Effector memory CD8-positive, alpha-beta T cell (primary cell): ENCODE data around the gene JKAMP.

Experiments
- ATAC-seq: fragments of 150-1000 bp; cut with Tn5 transposase; replicated peaks from 2 replicates; pipeline ENCODE4 v1.10.0; 2021; ENCODE audit warnings: mild to moderate bottlenecking, moderate library complexity
- DNase-seq, 3 experiments: peaks; one replicate each; pipeline ENCODE4 v3.0.0; 2021
- H3K27ac Mint-ChIP-seq, 2 donors: one replicate each; pipeline ENCODE4 v1.8.0; 2022; ENCODE audit warnings: mild to moderate bottlenecking in 2 of 2, mixed read lengths in 2 of 2, moderate library complexity in 2 of 2
- H3K27me3 Mint-ChIP-seq, 2 donors: one replicate each; pipeline ENCODE4 v1.8.0; 2022; ENCODE audit warnings: mixed read lengths in 2 of 2
- H3K36me3 Mint-ChIP-seq: one replicate; pipeline ENCODE4 v1.8.0; 2022; ENCODE audit warnings: mild to moderate bottlenecking, moderate library complexity, mixed read lengths; ENCODE audit not compliant: insufficient read depth
- H3K4me1 Mint-ChIP-seq, 2 donors: one replicate each; pipeline ENCODE4 v1.8.0; 2022; ENCODE audit warnings: low read depth in 2 of 2, mixed read lengths in 2 of 2
- H3K4me3 Mint-ChIP-seq, 2 donors: one replicate each; pipeline ENCODE4 v1.8.0; 2022; ENCODE audit warnings: mild to moderate bottlenecking in 2 of 2, mixed read lengths in 2 of 2, moderate library complexity in 2 of 2
- H3K9me3 Mint-ChIP-seq, 2 donors: one replicate each; pipeline ENCODE4 v1.8.0; 2022; ENCODE audit warnings: mixed read lengths in 2 of 2

Gene JKAMP

DNA sequence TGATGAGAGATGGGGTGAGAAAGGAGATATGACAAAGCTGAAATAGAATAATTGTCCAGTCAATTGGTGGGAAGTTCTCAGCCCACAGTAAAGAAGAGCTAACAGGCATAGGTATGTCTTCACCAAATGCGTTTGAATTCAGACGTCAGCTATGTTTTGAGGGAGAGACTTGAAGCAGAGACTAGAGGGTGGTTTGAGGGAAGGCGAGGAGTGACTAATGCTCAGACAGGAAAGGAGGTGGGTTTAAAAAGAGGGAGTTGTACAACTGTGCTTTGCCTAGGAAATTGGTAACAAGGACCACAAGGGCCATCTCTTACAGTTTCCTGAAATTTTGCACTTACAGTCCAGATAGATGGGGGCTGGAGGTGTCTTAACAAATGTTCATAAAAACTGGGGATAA, 6.4 kb downstream of the JKAMP start:
- peaks cover 20% of the 10 kb centered on the region for H3K36me3 Mint-ChIP-seq
- DNase-seq (no peak), ATAC-seq (no peak)
- H3K9me3 Mint-ChIP-seq: no peaks in the 10 kb centered on the region
- H3K4me3 Mint-ChIP-seq: no peak overlapping the region
- H3K4me1 Mint-ChIP-seq: peaks cover 14 to 48% of the 10 kb centered on the region in 2 donors
- H3K27me3 Mint-ChIP-seq: no peaks in the 10 kb centered on the region
- H3K27ac Mint-ChIP-seq: peak overlapping the region in 1 of 2 donors; percentile 12

- H3K4me1 Mint-ChIP-seq: peaks cover 17 to 55% of the 10 kb centered on the region in 2 donors
- peaks cover 25% of the 10 kb centered on the region for H3K36me3 Mint-ChIP-seq
- no peak overlapping the region for H3K4me3 Mint-ChIP-seq
- no peak for DNase-seq
- ATAC-seq: no peak
- H3K27ac Mint-ChIP-seq: no peak overlapping the region
- no peaks in the 10 kb centered on the region for H3K27me3 Mint-ChIP-seq
- no peaks in the 10 kb centered on the region for H3K9me3 Mint-ChIP-seq
Measured at GRCh38 chr14:59492384-59492783, 8.1 kb downstream of the JKAMP start.

DNA sequence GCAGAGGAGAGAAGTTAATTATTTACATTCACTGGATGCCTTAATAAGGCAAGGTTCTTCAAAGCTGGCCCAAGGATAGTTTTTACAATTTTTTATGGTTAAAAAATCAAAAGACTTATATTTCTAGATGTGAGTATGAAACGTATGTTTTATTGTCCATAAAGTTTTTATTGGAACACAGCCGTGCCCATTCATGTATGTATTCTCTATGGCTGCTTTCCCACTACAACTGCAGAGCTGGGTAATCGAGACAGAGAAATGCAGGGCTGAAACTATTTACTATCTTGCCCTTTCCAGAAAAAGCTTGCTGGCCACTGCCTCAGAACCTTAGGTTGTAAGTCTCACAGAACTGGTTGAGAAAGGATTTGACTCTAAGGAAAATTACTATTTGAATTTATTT, 16.4 kb downstream of the JKAMP start:
- H3K4me3 Mint-ChIP-seq: no peak overlapping the region
- no peak for ATAC-seq
- peaks cover 10 to 24% of the 10 kb centered on the region in 2 donors for H3K4me1 Mint-ChIP-seq
- H3K27ac Mint-ChIP-seq: peak overlapping the region in 1 of 2 donors; percentile 44
- H3K9me3 Mint-ChIP-seq: no peaks in the 10 kb centered on the region
- peaks cover 31% of the 10 kb centered on the region for H3K36me3 Mint-ChIP-seq
- no peak for DNase-seq
- H3K27me3 Mint-ChIP-seq: no peaks in the 10 kb centered on the region

DNA sequence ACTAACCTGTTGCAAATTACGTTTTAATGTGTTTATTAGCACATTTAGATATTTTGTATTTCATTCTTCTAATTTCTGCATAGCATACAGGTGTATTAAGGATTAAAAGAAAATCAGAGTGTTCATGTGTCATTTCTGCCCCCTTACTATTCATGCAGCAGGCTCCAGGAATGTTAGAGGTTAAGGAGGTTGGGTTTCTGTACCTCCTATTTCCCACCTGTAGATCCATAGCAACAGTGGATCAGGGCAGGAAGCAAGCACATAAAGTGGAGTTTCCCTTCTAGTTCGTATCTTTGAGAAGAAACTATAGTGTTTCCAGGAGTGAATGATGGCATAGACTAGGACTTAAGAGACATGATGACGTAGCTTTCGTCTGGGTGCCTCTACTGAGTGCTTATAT, 18.9 kb downstream of the JKAMP start:
- ATAC-seq (no peak), DNase-seq (no peak)
- H3K4me3 Mint-ChIP-seq: no peak overlapping the region
- H3K9me3 Mint-ChIP-seq: no peaks in the 10 kb centered on the region
- H3K27ac Mint-ChIP-seq: no peak overlapping the region
- peaks cover 8 to 16% of the 10 kb centered on the region in 2 donors for H3K4me1 Mint-ChIP-seq
- H3K36me3 Mint-ChIP-seq: peaks cover 23% of the 10 kb centered on the region
- H3K27me3 Mint-ChIP-seq: no peaks in the 10 kb centered on the region

GRCh38 chr14:59507063-59507751, 22.9 kb downstream of the JKAMP start:
- ATAC-seq: peak; percentile 69
- H3K9me3 Mint-ChIP-seq: no peaks in the 10 kb centered on the region
- H3K36me3 Mint-ChIP-seq: peaks cover 9% of the 10 kb centered on the region
- peaks cover 19 to 22% of the 10 kb centered on the region in 2 donors for H3K27me3 Mint-ChIP-seq
- no peak overlapping the region for H3K27ac Mint-ChIP-seq
- no peak overlapping the region for H3K4me3 Mint-ChIP-seq
- H3K4me1 Mint-ChIP-seq: peaks cover 8 to 16% of the 10 kb centered on the region in 2 donors
- peak; percentile 20 to 45 (median 31) for DNase-seq

- DNase-seq: no peak
- H3K36me3 Mint-ChIP-seq: peaks cover 4% of the 10 kb centered on the region
- ATAC-seq: no peak
- no peaks in the 10 kb centered on the region for H3K9me3 Mint-ChIP-seq
- no peak overlapping the region for H3K4me3 Mint-ChIP-seq
- peaks cover 8 to 16% of the 10 kb centered on the region in 2 donors for H3K4me1 Mint-ChIP-seq
- H3K27ac Mint-ChIP-seq: no peak overlapping the region
- peaks cover 19 to 26% of the 10 kb centered on the region in 2 donors for H3K27me3 Mint-ChIP-seq
Measured at GRCh38 chr14:59507752-59508103, 23.4 kb downstream of the JKAMP start.

DNA sequence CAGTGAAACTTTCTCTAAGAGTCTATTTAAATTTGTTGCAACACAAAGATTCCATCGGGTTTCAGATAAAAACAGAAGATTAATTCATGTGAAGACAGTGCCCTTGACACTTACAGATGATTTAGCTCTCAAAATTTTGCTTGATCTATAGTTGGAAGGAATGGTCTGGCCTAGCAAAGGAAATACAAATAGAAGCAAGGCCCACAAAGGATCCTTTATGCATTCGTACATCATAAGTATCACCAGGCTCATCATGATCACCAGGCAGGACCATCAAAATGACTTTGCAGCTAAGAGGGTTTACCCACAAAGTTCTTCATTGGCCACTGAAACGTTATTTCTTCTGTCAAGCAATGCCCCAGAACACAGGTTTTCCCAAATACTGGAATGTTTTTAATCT, 24.8 kb downstream of the JKAMP start:
- Mint-ChIP-seq H3K36me3 (peaks cover 2% of the 10 kb centered on the region), H3K4me3 (no peak overlapping the region), H3K9me3 (no peaks in the 10 kb centered on the region), H3K27ac (no peak overlapping the region), H3K27me3 (peaks cover 25 to 39% of the 10 kb centered on the region in 2 donors), H3K4me1 (peaks cover 6 to 7% of the 10 kb centered on the region in 2 donors)
- no peak for ATAC-seq
- DNase-seq: no peak

DNA sequence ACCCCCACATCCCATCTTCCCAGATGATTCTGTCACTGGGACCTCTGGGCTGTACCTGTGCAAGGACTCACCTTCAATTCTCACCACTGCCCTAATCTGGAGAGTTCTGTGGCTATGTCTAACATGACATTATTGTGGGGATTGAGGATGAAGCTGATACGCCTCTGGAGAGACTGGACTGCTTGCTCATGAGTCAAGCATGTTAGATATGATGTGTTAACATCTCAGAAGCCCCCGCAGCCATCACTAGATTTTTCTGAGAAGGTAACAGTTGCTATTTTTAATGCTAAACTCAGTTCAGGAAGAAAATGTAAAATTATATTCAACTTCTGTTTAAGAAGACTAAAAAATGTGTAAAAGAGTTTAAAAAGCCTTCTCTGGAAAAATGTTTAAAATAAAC, 25.7 kb downstream of the JKAMP start:
- H3K27me3 Mint-ChIP-seq: peaks cover 25 to 48% of the 10 kb centered on the region in 2 donors
- peaks cover 2% of the 10 kb centered on the region for H3K36me3 Mint-ChIP-seq
- ATAC-seq: no peak

DNA sequence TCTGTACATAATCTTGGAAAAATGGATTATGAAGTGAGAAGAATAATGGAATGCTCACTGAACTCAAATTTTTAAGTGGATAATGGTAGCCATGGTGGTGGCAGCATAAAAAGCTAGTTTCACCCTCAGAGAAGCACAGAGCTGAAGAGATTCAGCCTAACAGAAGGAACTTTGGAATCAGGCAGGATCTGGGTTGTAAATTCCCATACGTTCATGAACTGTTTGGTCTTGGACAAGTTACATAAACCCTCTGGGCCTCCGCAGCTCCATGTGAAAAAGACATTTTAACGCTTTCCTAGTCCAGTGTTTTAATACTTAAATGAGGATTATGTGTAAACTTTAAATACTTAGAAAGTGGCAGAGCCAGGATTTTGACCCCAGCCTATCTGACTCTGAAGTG, 26.6 kb downstream of the JKAMP start:
- Mint-ChIP-seq H3K4me3 (no peak overlapping the region), H3K4me1 (peaks cover 0 to 4% of the 10 kb centered on the region in 2 donors), H3K9me3 (no peaks in the 10 kb centered on the region), H3K36me3 (peaks cover 2% of the 10 kb centered on the region), H3K27ac (no peak overlapping the region), H3K27me3 (peaks cover 30 to 58% of the 10 kb centered on the region in 2 donors)
- ATAC-seq (no peak), DNase-seq (no peak)

More for the DNA sequence above, 25.7 kb downstream of the JKAMP start:
- Mint-ChIP-seq H3K27ac (no peak overlapping the region), H3K9me3 (no peaks in the 10 kb centered on the region), H3K4me3 (no peak overlapping the region), H3K4me1 (peaks cover 0 to 4% of the 10 kb centered on the region in 2 donors)
- DNase-seq: no peak

GRCh38 chr14:59511916-59512575, 27.7 kb downstream of the JKAMP start:
- ATAC-seq (no peak), DNase-seq (no peak)
- H3K4me1 Mint-ChIP-seq: peaks cover 0 to 3% of the 10 kb centered on the region in 2 donors
- peaks cover 36 to 67% of the 10 kb centered on the region in 2 donors for H3K27me3 Mint-ChIP-seq
- H3K4me3 Mint-ChIP-seq: no peak overlapping the region
- H3K27ac Mint-ChIP-seq: no peak overlapping the region
- no peaks in the 10 kb centered on the region for H3K9me3 Mint-ChIP-seq
- H3K36me3 Mint-ChIP-seq: peaks cover 2% of the 10 kb centered on the region

GRCh38 chr14:59520224-59520623, 35.9 kb downstream of the JKAMP start:
- Mint-ChIP-seq H3K4me3 (no peak overlapping the region), H3K4me1 (no peaks in the 10 kb centered on the region), H3K9me3 (no peaks in the 10 kb centered on the region), H3K27ac (no peak overlapping the region), H3K36me3 (no peaks in the 10 kb centered on the region), H3K27me3 (peaks cover 24 to 33% of the 10 kb centered on the region in 2 donors)
- no peak for ATAC-seq
- DNase-seq: no peak

DNA sequence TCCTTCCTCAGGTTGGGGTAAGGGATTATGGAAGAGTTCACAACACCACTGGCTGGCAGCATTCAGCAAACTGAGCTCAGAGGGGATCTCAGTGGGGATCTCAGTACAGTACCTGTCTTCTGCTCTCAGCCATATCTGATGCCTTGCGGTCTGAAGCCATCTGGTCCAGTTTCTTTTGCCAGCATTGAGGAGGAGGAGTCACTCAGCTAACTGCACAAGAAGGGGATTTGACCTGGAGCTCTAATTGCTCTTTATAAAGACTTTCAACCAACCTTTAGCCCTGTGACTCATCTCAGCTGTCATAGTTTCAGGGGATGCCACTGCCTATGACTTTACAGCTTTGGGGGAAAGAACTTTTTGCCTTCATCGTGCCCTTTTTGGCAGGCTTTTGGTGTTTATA, 44.9 kb downstream of the JKAMP start:
- DNase-seq (no peak), ATAC-seq (no peak)
- no peaks in the 10 kb centered on the region for H3K4me1 Mint-ChIP-seq
- H3K27ac Mint-ChIP-seq: no peak overlapping the region
- no peaks in the 10 kb centered on the region for H3K36me3 Mint-ChIP-seq
- peaks cover 12 to 33% of the 10 kb centered on the region in 2 donors for H3K27me3 Mint-ChIP-seq
- H3K4me3 Mint-ChIP-seq: no peak overlapping the region
- H3K9me3 Mint-ChIP-seq: no peaks in the 10 kb centered on the region

GRCh38 chr14:59530349-59530748, 46.0 kb downstream of the JKAMP start:
- DNase-seq (no peak), ATAC-seq (no peak)
- H3K4me3 Mint-ChIP-seq: no peak overlapping the region
- H3K9me3 Mint-ChIP-seq: no peaks in the 10 kb centered on the region
- H3K36me3 Mint-ChIP-seq: no peaks in the 10 kb centered on the region
- peaks cover 23 to 33% of the 10 kb centered on the region in 2 donors for H3K27me3 Mint-ChIP-seq
- no peak overlapping the region for H3K27ac Mint-ChIP-seq
- H3K4me1 Mint-ChIP-seq: no peaks in the 10 kb centered on the region

GRCh38 chr14:59532419-59532818, 48.1 kb downstream of the JKAMP start:
- DNase-seq (no peak), ATAC-seq (no peak)
- H3K27me3 Mint-ChIP-seq: peaks cover 37 to 43% of the 10 kb centered on the region in 2 donors

More at GRCh38 chr14:59532419-59532818, 48.1 kb downstream of the JKAMP start:
- H3K4me1 Mint-ChIP-seq: no peaks in the 10 kb centered on the region
- H3K27ac Mint-ChIP-seq: no peak overlapping the region
- H3K9me3 Mint-ChIP-seq: no peaks in the 10 kb centered on the region
- H3K4me3 Mint-ChIP-seq: no peak overlapping the region
- H3K36me3 Mint-ChIP-seq: no peaks in the 10 kb centered on the region
